ENCODE results near the gene GRIK4.

The GRIK4 gene

GRCh38 chr11:120937501-120937900, 426.0 kb downstream of the GRIK4 start:
- DNase-seq = no peak

GRCh38 chr11:120938260-120938659, 426.7 kb downstream of the GRIK4 start:
- DNase-seq = no peak

GRCh38 chr11:120940160-120940848, 428.8 kb downstream of the GRIK4 start:
- DNase-seq = no peak

- no peak for DNase-seq
These were observed 429.5 kb downstream of the GRIK4 start for GRCh38 chr11:120941000-120941399.

- no peak for DNase-seq
These were observed 431.2 kb downstream of the GRIK4 start for GRCh38 chr11:120942701-120943100.

- no peak for DNase-seq
These were observed 433.5 kb downstream of the GRIK4 start for GRCh38 chr11:120945042-120945441.

GRCh38 chr11:120950880-120951279, 439.3 kb downstream of the GRIK4 start:
- DNase-seq = no peak

GRCh38 chr11:120952461-120953434, 441.2 kb downstream of the GRIK4 start:
- peak; percentile 51 for DNase-seq

- DNase-seq = no peak
These were observed 442.8 kb downstream of the GRIK4 start for GRCh38 chr11:120954381-120954780.

- no peak for DNase-seq
These were observed 445.4 kb downstream of the GRIK4 start for GRCh38 chr11:120956710-120957495.

- DNase-seq = no peak
These were observed 446.6 kb downstream of the GRIK4 start for GRCh38 chr11:120958185-120958584.

GRCh38 chr11:120959189-120959588, 447.6 kb downstream of the GRIK4 start:
- DNase-seq = peak; percentile 3

- DNase-seq = no peak
These were observed 453.3 kb downstream of the GRIK4 start for GRCh38 chr11:120964857-120965256.

GRCh38 chr11:120966840-120967239, 455.3 kb downstream of the GRIK4 start:
- no peak for DNase-seq

GRCh38 chr11:120969993-120970392, 458.4 kb downstream of the GRIK4 start:
- DNase-seq = no peak

- DNase-seq = no peak
These were observed 460.3 kb downstream of the GRIK4 start for GRCh38 chr11:120971825-120972224.

- DNase-seq = no peak
These were observed 461.1 kb downstream of the GRIK4 start for GRCh38 chr11:120972621-120973020.

- DNase-seq = no peak
These were observed 462.0 kb downstream of the GRIK4 start for GRCh38 chr11:120973501-120973900.

GRCh38 chr11:120974466-120974865, 462.9 kb downstream of the GRIK4 start:
- no peak for DNase-seq

GRCh38 chr11:120974965-120975364, 463.4 kb downstream of the GRIK4 start:
- no peak for DNase-seq

GRCh38 chr11:120977266-120978137, 466.0 kb downstream of the GRIK4 start:
- DNase-seq = no peak

GRCh38 chr11:120978701-120979100, 467.2 kb downstream of the GRIK4 start:
- no peak for DNase-seq

Data from NCI-H748 treated with DMSO at 0.1 percent for 48 hours (cell line).